ENCODE results near the gene CLN3.
"Not testable (repeated sequence)": the region's sequence is repeated elsewhere in the genome, so short reads cannot be mapped to it uniquely, and the experiment has no call there.

The CLN3 gene

GRCh38 chr16:28513484-28514181, 21.8 kb upstream of the CLN3 start:
- DNase-seq (ENCODE audit: low read depth, low spot score): no peak

GRCh38 chr16:28511801-28512789, 20.2 kb upstream of the CLN3 start:
- no peak for DNase-seq (ENCODE audit: low read depth, low spot score)

GRCh38 chr16:28511031-28511430, 19.2 kb upstream of the CLN3 start:
- no peak for DNase-seq (ENCODE audit: low read depth, low spot score)

GRCh38 chr16:28505489-28506137, 13.7 kb upstream of the CLN3 start:
- no peak for DNase-seq (ENCODE audit: low read depth, low spot score)

- no peak for DNase-seq (ENCODE audit: low read depth, low spot score)
Measured at GRCh38 chr16:28504707-28505404, 13.0 kb upstream of the CLN3 start.

- no peak for DNase-seq (ENCODE audit: low read depth, low spot score)
Measured at GRCh38 chr16:28503470-28504259, 11.8 kb upstream of the CLN3 start.

GRCh38 chr16:28502290-28502689, 10.4 kb upstream of the CLN3 start:
- DNase-seq (ENCODE audit: low read depth, low spot score): no peak

- DNase-seq (ENCODE audit: low read depth, low spot score): no peak
Measured at GRCh38 chr16:28501258-28502232, 9.7 kb upstream of the CLN3 start.

GRCh38 chr16:28500476-28501180, 8.8 kb upstream of the CLN3 start:
- not testable (repeated sequence) for DNase-seq (ENCODE audit: low read depth, low spot score)

- DNase-seq (ENCODE audit: low read depth, low spot score): no peak
Measured at GRCh38 chr16:28499854-28500253, 8.0 kb upstream of the CLN3 start.

- no peak for DNase-seq (ENCODE audit: low read depth, low spot score)
Measured at GRCh38 chr16:28498666-28499381, 7.0 kb upstream of the CLN3 start.

GRCh38 chr16:28497861-28498599, 6.2 kb upstream of the CLN3 start:
- no peak for DNase-seq (ENCODE audit: low read depth, low spot score)

GRCh38 chr16:28497386-28497785, 5.5 kb upstream of the CLN3 start:
- DNase-seq (ENCODE audit: low read depth, low spot score): no peak

- DNase-seq (ENCODE audit: low read depth, low spot score): no peak
Measured at GRCh38 chr16:28496844-28497243, 5.0 kb upstream of the CLN3 start.

- no peak for DNase-seq (ENCODE audit: low read depth, low spot score)
Measured at GRCh38 chr16:28495795-28496749, 4.2 kb upstream of the CLN3 start.

GRCh38 chr16:28495098-28495793, 3.4 kb upstream of the CLN3 start:
- no peak for DNase-seq (ENCODE audit: low read depth, low spot score)
